Activated naive CD4-positive, alpha-beta T cell treated with anti-CD3 and anti-CD28 coated beads, Interleukin-2, amount 10 ng/mL, durations not matched to agents 7 days and 5 days (primary cell): ENCODE measurements around the gene HES2.
"Not testable (repeated sequence)": the region's sequence is repeated elsewhere in the genome, so short reads cannot be mapped to it uniquely, and the experiment has no call there.

Source experiments
- CTCF ChIA-PET: fragments of 350-600 bp; sonication (Branson Sonifier 250); formaldehyde crosslinking; loops from one replicate; lab custom pipeline; 2021; ENCODE audit warnings: antibody characterized with exemption; lab: Charles Lee
- DNase-seq: peaks from one replicate; pipeline ENCODE4 v3.0.0-alpha.2; 2020
- H3K27ac Mint-ChIP-seq: one replicate; pipeline ENCODE4 v1.8.0; 2021; ENCODE audit warnings: mild to moderate bottlenecking, moderate library complexity, mixed read lengths
- H3K27me3 Mint-ChIP-seq: one replicate; pipeline ENCODE4 v1.8.0; 2021; ENCODE audit warnings: mild to moderate bottlenecking, mixed read lengths
- H3K36me3 Mint-ChIP-seq: one replicate; pipeline ENCODE4 v1.8.0; 2021; ENCODE audit warnings: mixed read lengths
- H3K4me1 Mint-ChIP-seq: one replicate; pipeline ENCODE4 v1.8.0; 2021; ENCODE audit warnings: mixed read lengths
- H3K4me3 Mint-ChIP-seq: one replicate; pipeline ENCODE4 v1.8.0; 2021; ENCODE audit warnings: mild to moderate bottlenecking, moderate library complexity, mixed read lengths
- H3K9me3 Mint-ChIP-seq: one replicate; pipeline ENCODE4 v1.8.0; 2021; ENCODE audit warnings: mixed read lengths

The HES2 gene

GRCh38 chr1:6392809-6393399, 26.8 kb downstream of the HES2 start:
- Mint-ChIP-seq H3K4me3 (peak overlapping the region; percentile 90), H3K27ac (peak overlapping the region; percentile 90), H3K36me3 (peaks cover 6% of the 10 kb centered on the region), H3K27me3 (peaks cover 2% of the 10 kb centered on the region), H3K4me1 (peaks cover 44% of the 10 kb centered on the region), H3K9me3 (peaks cover 3% of the 10 kb centered on the region)
- CTCF ChIA-PET, result interaction anchor here (0.9 to 2.4 kb wide), 6 partner anchors 8 to 34 kb away, joined by 3 to 9 read pairs (median 4); no protein-coding TSS in a partner anchor
- no peak for DNase-seq

GRCh38 chr1:6391951-6392808, 27.5 kb downstream of the HES2 start:
- Mint-ChIP-seq H3K27me3 (no peaks in the 10 kb centered on the region), H3K9me3 (peaks cover 3% of the 10 kb centered on the region), H3K36me3 (peaks cover 6% of the 10 kb centered on the region), H3K4me1 (peaks cover 47% of the 10 kb centered on the region), H3K4me3 (peak overlapping the region; percentile 90), H3K27ac (peak overlapping the region; percentile 90)
- CTCF ChIA-PET, result interaction anchor here (0.8 to 2.4 kb wide), 8 partner anchors 9 to 35 kb away, joined by 3 to 9 read pairs (median 4); no protein-coding TSS in a partner anchor
- DNase-seq, result peak; percentile 36

GRCh38 chr1:6389971-6390370, 29.7 kb downstream of the HES2 start:
- no peak for DNase-seq
- no peak overlapping the region for H3K4me3 Mint-ChIP-seq
- peaks cover 6% of the 10 kb centered on the region for H3K36me3 Mint-ChIP-seq
- peaks cover 43% of the 10 kb centered on the region for H3K4me1 Mint-ChIP-seq
- no peaks in the 10 kb centered on the region for H3K9me3 Mint-ChIP-seq
- CTCF ChIA-PET, result no interaction called here
- H3K27me3 Mint-ChIP-seq, result no peaks in the 10 kb centered on the region
- no peak overlapping the region for H3K27ac Mint-ChIP-seq

- H3K4me3 Mint-ChIP-seq, result no peak overlapping the region
- H3K4me1 Mint-ChIP-seq, result peaks cover 22% of the 10 kb centered on the region
- H3K36me3 Mint-ChIP-seq, result peaks cover 5% of the 10 kb centered on the region
- no peak overlapping the region for H3K27ac Mint-ChIP-seq
- H3K9me3 Mint-ChIP-seq, result peaks cover 3% of the 10 kb centered on the region
- no peak for DNase-seq
- CTCF ChIA-PET, result interaction anchor here (2.0 kb wide), 1 partner anchor 24 kb away, joined by 6 read pairs; no protein-coding TSS in a partner anchor
- no peaks in the 10 kb centered on the region for H3K27me3 Mint-ChIP-seq
Observed at GRCh38 chr1:6386371-6386949, 33.3 kb downstream of the HES2 start.

- Mint-ChIP-seq H3K27me3 (no peaks in the 10 kb centered on the region), H3K36me3 (peaks cover 7% of the 10 kb centered on the region), H3K9me3 (peaks cover 3% of the 10 kb centered on the region), H3K4me1 (peaks cover 18% of the 10 kb centered on the region), H3K27ac (no peak overlapping the region), H3K4me3 (no peak overlapping the region)
- DNase-seq, result no peak
- CTCF ChIA-PET, result interaction anchor here (0.6 to 2.0 kb wide), 3 partner anchors 19 to 262 kb away, joined by 4 to 6 read pairs (median 4); no protein-coding TSS in a partner anchor
Observed at GRCh38 chr1:6385488-6386191, 34.1 kb downstream of the HES2 start.

- H3K27ac Mint-ChIP-seq, result no peak overlapping the region
- H3K9me3 Mint-ChIP-seq, result peaks cover 4% of the 10 kb centered on the region
- DNase-seq, result no peak
- H3K27me3 Mint-ChIP-seq, result no peaks in the 10 kb centered on the region
- peaks cover 16% of the 10 kb centered on the region for H3K4me1 Mint-ChIP-seq
- CTCF ChIA-PET, result interaction anchor here (0.6 to 2.0 kb wide), 5 partner anchors 20 to 417 kb away, joined by 3 to 6 read pairs (median 4); no protein-coding TSS in a partner anchor
- peaks cover 8% of the 10 kb centered on the region for H3K36me3 Mint-ChIP-seq
- no peak overlapping the region for H3K4me3 Mint-ChIP-seq
Observed at GRCh38 chr1:6384962-6385361, 34.8 kb downstream of the HES2 start.

GRCh38 chr1:6384135-6384534, 35.6 kb downstream of the HES2 start:
- Mint-ChIP-seq H3K4me3 (no peak overlapping the region), H3K4me1 (peaks cover 13% of the 10 kb centered on the region), H3K27me3 (no peaks in the 10 kb centered on the region), H3K27ac (no peak overlapping the region), H3K9me3 (peaks cover 7% of the 10 kb centered on the region), H3K36me3 (peaks cover 10% of the 10 kb centered on the region)
- DNase-seq, result no peak
- CTCF ChIA-PET, result interaction anchor here (0.8 to 2.0 kb wide), 3 partner anchors 18 to 35 kb away, joined by 3 to 6 read pairs (median 6); no protein-coding TSS in a partner anchor

GRCh38 chr1:6380037-6380436, 39.7 kb downstream of the HES2 start:
- H3K36me3 Mint-ChIP-seq, result peaks cover 8% of the 10 kb centered on the region
- peaks cover 7% of the 10 kb centered on the region for H3K9me3 Mint-ChIP-seq
- no peak overlapping the region for H3K27ac Mint-ChIP-seq
- H3K4me1 Mint-ChIP-seq, result no peaks in the 10 kb centered on the region
- CTCF ChIA-PET, result no interaction called here
- H3K4me3 Mint-ChIP-seq, result no peak overlapping the region
- DNase-seq, result no peak
- H3K27me3 Mint-ChIP-seq, result no peaks in the 10 kb centered on the region

- no peak overlapping the region for H3K4me3 Mint-ChIP-seq
- H3K27ac Mint-ChIP-seq, result no peak overlapping the region
- no peaks in the 10 kb centered on the region for H3K4me1 Mint-ChIP-seq
- peaks cover 8% of the 10 kb centered on the region for H3K36me3 Mint-ChIP-seq
- peaks cover 4% of the 10 kb centered on the region for H3K9me3 Mint-ChIP-seq
- DNase-seq, result no peak
- CTCF ChIA-PET, result interaction anchor here (1.4 to 1.7 kb wide), 2 partner anchors 15 to 30 kb away, joined by 3 to 4 read pairs; no protein-coding TSS in a partner anchor
- H3K27me3 Mint-ChIP-seq, result no peaks in the 10 kb centered on the region
Observed at GRCh38 chr1:6378096-6378746, 41.5 kb downstream of the HES2 start.

GRCh38 chr1:6373961-6374720, 45.6 kb downstream of the HES2 start:
- Mint-ChIP-seq H3K27me3 (no peaks in the 10 kb centered on the region), H3K27ac (no peak overlapping the region), H3K4me3 (no peak overlapping the region), H3K9me3 (no peaks in the 10 kb centered on the region), H3K36me3 (peaks cover under 1% of the 10 kb centered on the region), H3K4me1 (peaks cover 3% of the 10 kb centered on the region)
- DNase-seq, result no peak
- CTCF ChIA-PET, result no interaction called here

GRCh38 chr1:6372236-6372635, 47.5 kb downstream of the HES2 start:
- H3K27ac Mint-ChIP-seq, H3K4me3 Mint-ChIP-seq, H3K9me3 Mint-ChIP-seq, H3K36me3 Mint-ChIP-seq, DNase-seq, H3K4me1 Mint-ChIP-seq, H3K27me3 Mint-ChIP-seq: not testable (repeated sequence)
- CTCF ChIA-PET, result interaction anchor here (0.6 kb wide), 2 partner anchors 149 to 246 kb away, joined by 3 to 5 read pairs; no protein-coding TSS in a partner anchor

- CTCF ChIA-PET, result interaction anchor here (0.7 to 1.3 kb wide), 2 partner anchors 22 to 124 kb away, joined by 3 read pairs; no protein-coding TSS in a partner anchor
Observed at GRCh38 chr1:6370006-6370405, 49.7 kb downstream of the HES2 start.

More at GRCh38 chr1:6370006-6370405, 49.7 kb downstream of the HES2 start:
- Mint-ChIP-seq H3K9me3 (peaks cover 3% of the 10 kb centered on the region), H3K4me1 (peaks cover 16% of the 10 kb centered on the region), H3K27me3 (no peaks in the 10 kb centered on the region), H3K27ac (no peak overlapping the region), H3K36me3 (peaks cover 5% of the 10 kb centered on the region), H3K4me3 (no peak overlapping the region)
- DNase-seq, result no peak
